Loucy (cell line): Measurements from ENCODE around the gene ALDH1L2.

Source experiments
- H2AFZ ChIP-seq: fragments of 200-600 bp; sonication (generic); 2 replicates; pipeline ENCODE4 v1.6.0; 2016; ENCODE audit warnings: antibody characterized with exemption, mild to moderate bottlenecking, low read length, moderate library complexity
- H3F3A ChIP-seq: fragments of 200-600 bp; 2 replicates; pipeline ENCODE4 v1.6.0; 2016; ENCODE audit warnings: antibody characterized with exemption, low read depth, mild to moderate bottlenecking
- H3K27me3 ChIP-seq: fragments of 200-600 bp; sonication (generic); 2 replicates; pipeline ENCODE4 v1.6.1; 2014; ENCODE audit warnings: low read length, mild to moderate bottlenecking; ENCODE audit not compliant: insufficient read depth, poor library complexity, severe bottlenecking
- H3K36me3 ChIP-seq: fragments of 200-600 bp; sonication (generic); 2 replicates; pipeline ENCODE4 v1.6.1; 2016; ENCODE audit warnings: low read length; ENCODE audit not compliant: insufficient read depth
- H3K4me1 ChIP-seq: fragments of 200-600 bp; sonication (generic); 2 replicates; pipeline ENCODE4 v1.5.1; 2014; ENCODE audit warnings: low read length, mild to moderate bottlenecking; ENCODE audit not compliant: insufficient read depth, poor library complexity, severe bottlenecking
- H3K4me2 ChIP-seq: fragments of 200-600 bp; sonication (generic); 2 replicates; pipeline ENCODE4 v1.6.0; 2014; ENCODE audit warnings: antibody characterized with exemption, low read length, low read depth, mild to moderate bottlenecking; ENCODE audit not compliant: poor library complexity, severe bottlenecking
- H3K4me3 ChIP-seq: fragments of 200-600 bp; sonication (generic); 2 replicates; pipeline ENCODE4 v1.5.1; 2014; ENCODE audit warnings: low read length, mild to moderate bottlenecking, mixed read lengths; ENCODE audit not compliant: poor library complexity, severe bottlenecking
- H3K79me2 ChIP-seq: fragments of 200-600 bp; sonication (generic); 2 replicates; pipeline ENCODE4 v1.6.1; 2014; ENCODE audit warnings: low read length; ENCODE audit not compliant: insufficient read depth
- H3K9ac ChIP-seq: fragments of 200-600 bp; sonication (generic); 2 replicates; pipeline ENCODE4 v1.6.0; 2014; ENCODE audit warnings: mild to moderate bottlenecking, low read depth, low read length, moderate library complexity; ENCODE audit not compliant: poor library complexity, severe bottlenecking
- H3K9me2 ChIP-seq: fragments of 200-600 bp; sonication (generic); replicated peaks from 2 replicates; pipeline ENCODE4 v1.6.1; 2016; ENCODE audit warnings: low read depth, low read length, mixed read lengths
- H3K9me3 ChIP-seq: fragments of 200-600 bp; sonication (generic); 2 replicates; pipeline ENCODE4 v1.6.1; 2014; ENCODE audit warnings: mild to moderate bottlenecking, antibody characterized with exemption, low read length, low read depth; ENCODE audit not compliant: insufficient read depth
- H4K20me1 ChIP-seq: fragments of 200-600 bp; sonication (generic); 2 replicates; pipeline ENCODE4 v1.6.0; 2014; ENCODE audit warnings: antibody characterized with exemption, low read length, mild to moderate bottlenecking; ENCODE audit not compliant: insufficient read depth, poor library complexity, severe bottlenecking
- CTCF ChIP-seq: fragments of 200-600 bp; sonication (generic); conservative IDR thresholded peaks from 2 replicates; pipeline ENCODE4 v1.5.1; 2014; ENCODE audit warnings: mild to moderate bottlenecking, antibody characterized with exemption, low read length
- EZH2phosphoT487 ChIP-seq: fragments of 200-600 bp; IDR thresholded peaks from 2 replicates; pipeline ENCODE4 v1.6.1; 2018; ENCODE audit warnings: antibody characterized with exemption, mild to moderate bottlenecking, moderate library complexity, borderline replicate concordance

ALDH1L2 gene

GRCh38 chr12:105001476-105001875, 82.8 kb downstream of the ALDH1L2 start:
- H3K4me2 ChIP-seq = no peak overlapping the region
- H3K4me1 ChIP-seq = no peaks in the 10 kb centered on the region
- no peaks in the 10 kb centered on the region for H3K27me3 ChIP-seq
- peaks cover 31% of the 10 kb centered on the region for H3K36me3 ChIP-seq
- no peak overlapping the region for H3K4me3 ChIP-seq
- no peak for TF ChIP-seq EZH2phosphoT487
- TF ChIP-seq CTCF = no peak
- H3K9me3 ChIP-seq = no peaks in the 10 kb centered on the region
- H4K20me1 ChIP-seq = no peaks in the 10 kb centered on the region
- no peak overlapping the region for H3K9ac ChIP-seq
- H3F3A ChIP-seq = no peaks in the 10 kb centered on the region
- H3K79me2 ChIP-seq = no peaks in the 10 kb centered on the region
- H2AFZ ChIP-seq = no peak overlapping the region
- H3K9me2 ChIP-seq = no peaks in the 10 kb centered on the region

GRCh38 chr12:104999347-104999685, 84.9 kb downstream of the ALDH1L2 start:
- Histone ChIP-seq H3K4me1 (no peaks in the 10 kb centered on the region), H4K20me1 (no peaks in the 10 kb centered on the region), H3K79me2 (no peaks in the 10 kb centered on the region), H3K9ac (no peak overlapping the region), H3K36me3 (peaks cover 42% of the 10 kb centered on the region), H2AFZ (no peak overlapping the region), H3K27me3 (no peaks in the 10 kb centered on the region), H3K4me3 (no peak overlapping the region), H3F3A (no peaks in the 10 kb centered on the region), H3K9me3 (no peaks in the 10 kb centered on the region), H3K4me2 (no peak overlapping the region), H3K9me2 (no peaks in the 10 kb centered on the region)
- no peak for TF ChIP-seq CTCF
- no peak for TF ChIP-seq EZH2phosphoT487

GRCh38 chr12:104998423-104999346, 85.6 kb downstream of the ALDH1L2 start:
- H3K36me3 ChIP-seq = peaks cover 39% of the 10 kb centered on the region
- no peak overlapping the region for H3K9ac ChIP-seq
- H3K79me2 ChIP-seq = no peaks in the 10 kb centered on the region
- no peak overlapping the region for H3K4me2 ChIP-seq
- H3K9me2 ChIP-seq = no peaks in the 10 kb centered on the region
- H3F3A ChIP-seq = no peaks in the 10 kb centered on the region
- H3K9me3 ChIP-seq = no peaks in the 10 kb centered on the region
- TF ChIP-seq CTCF (no peak), EZH2phosphoT487 (no peak)
- no peak overlapping the region for H2AFZ ChIP-seq
- H3K4me1 ChIP-seq = no peaks in the 10 kb centered on the region
- H3K27me3 ChIP-seq = no peaks in the 10 kb centered on the region
- no peak overlapping the region for H3K4me3 ChIP-seq
- H4K20me1 ChIP-seq = no peaks in the 10 kb centered on the region
